KMS-11 (cell line): ENCODE results near the gene CCDC170.

Source experiments
- H2AFZ ChIP-seq: fragments of 200-600 bp; sonication (generic); 2 replicates; pipeline ENCODE4 v1.6.1; 2016; ENCODE audit warnings: antibody characterized with exemption, mixed run types, low read depth
- H3K27ac ChIP-seq: fragments of 200-600 bp; sonication (generic); 2 replicates; pipeline ENCODE4 v1.6.1; 2016; ENCODE audit warnings: mild to moderate bottlenecking, mixed run types
- H3K27me3 ChIP-seq: fragments of 200-600 bp; sonication (generic); 2 replicates; pipeline ENCODE4 v1.6.1; 2017; ENCODE audit warnings: mild to moderate bottlenecking, low read depth, mixed run types, moderate library complexity; ENCODE audit not compliant: insufficient read depth
- H3K36me3 ChIP-seq: fragments of 200-600 bp; sonication (generic); 2 replicates; pipeline ENCODE4 v1.6.1; 2017; ENCODE audit warnings: mild to moderate bottlenecking, mixed run types; ENCODE audit not compliant: insufficient read depth
- H3K4me1 ChIP-seq: fragments of 200-600 bp; sonication (generic); 2 replicates; pipeline ENCODE4 v1.6.1; 2016; ENCODE audit warnings: mild to moderate bottlenecking, low read depth, mixed run types; ENCODE audit not compliant: poor library complexity, severe bottlenecking
- H3K4me2 ChIP-seq: fragments of 200-600 bp; sonication (generic); 2 replicates; pipeline ENCODE4 v1.7.0; 2016; ENCODE audit warnings: mild to moderate bottlenecking, mixed run types
- H3K4me3 ChIP-seq: fragments of 200-600 bp; sonication (generic); IDR thresholded peaks from 2 replicates; pipeline ENCODE4 v1.6.1; 2017; ENCODE audit warnings: low read depth, low read length, mixed read lengths; ENCODE audit not compliant: insufficient read depth
- H3K79me2 ChIP-seq: fragments of 200-600 bp; sonication (generic); 2 replicates; pipeline ENCODE4 v1.6.1; 2016; ENCODE audit warnings: low read depth, mixed run types; ENCODE audit not compliant: insufficient read depth
- H3K9ac ChIP-seq: fragments of 200-600 bp; sonication (generic); 2 replicates; pipeline ENCODE4 v1.6.1; 2016; ENCODE audit warnings: mild to moderate bottlenecking, mixed run types
- H4K20me1 ChIP-seq: fragments of 200-600 bp; sonication (generic); 2 replicates; pipeline ENCODE4 v1.6.1; 2016; ENCODE audit warnings: mild to moderate bottlenecking, mixed run types; ENCODE audit not compliant: insufficient read depth
- TF ChIP-seq, protein P1 (sequence below): fragments of 200-600 bp; sonication (generic); conservative IDR thresholded peaks from 2 replicates; pipeline ENCODE4 v1.6.1; 2017; ENCODE audit warnings: low read depth, mild to moderate bottlenecking, antibody characterized with exemption, low read length, moderate library complexity, mixed read lengths

The CCDC170 gene

DNA sequence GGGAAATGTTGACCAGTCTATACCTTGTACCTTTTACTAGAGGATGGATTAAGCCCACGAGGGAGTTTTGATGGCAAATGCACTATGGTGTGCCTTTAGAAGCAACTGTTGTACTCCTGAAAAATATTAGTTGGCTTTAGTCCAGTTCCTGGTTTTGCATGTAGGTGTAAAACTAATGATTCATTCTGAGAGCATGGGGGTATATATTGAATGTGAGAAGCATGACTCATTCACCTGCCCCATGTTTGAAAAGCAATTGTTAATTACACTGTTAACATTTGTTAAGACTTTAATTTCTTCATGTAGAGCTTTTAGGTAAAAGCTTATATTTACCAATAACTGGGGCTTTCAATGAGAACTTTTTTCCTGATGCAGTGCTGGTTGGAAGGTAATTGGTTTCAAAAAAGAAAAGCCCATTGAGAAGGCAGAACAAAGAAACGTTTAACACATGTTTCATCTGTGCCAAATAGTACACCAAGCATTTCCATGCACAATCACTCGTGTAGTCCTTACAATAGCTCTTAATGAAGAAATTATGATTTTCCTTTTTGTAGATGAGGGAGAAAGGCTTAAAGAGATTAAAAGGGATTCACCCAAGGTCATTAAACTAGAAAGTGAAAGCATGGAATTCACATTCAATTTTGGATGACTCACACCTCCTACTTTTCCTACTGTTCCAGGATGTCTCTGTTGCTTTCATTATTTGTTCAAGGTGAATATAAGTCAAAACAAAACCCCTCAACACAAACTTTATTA lies 134.1 kb downstream of the CCDC170 start:
- H3K9ac ChIP-seq, result no peak overlapping the region
- H3K27me3 ChIP-seq, result no peaks in the 10 kb centered on the region
- H3K4me2 ChIP-seq, result no peak overlapping the region
- no peaks in the 10 kb centered on the region for H4K20me1 ChIP-seq
- TF ChIP-seq, protein P1, sequence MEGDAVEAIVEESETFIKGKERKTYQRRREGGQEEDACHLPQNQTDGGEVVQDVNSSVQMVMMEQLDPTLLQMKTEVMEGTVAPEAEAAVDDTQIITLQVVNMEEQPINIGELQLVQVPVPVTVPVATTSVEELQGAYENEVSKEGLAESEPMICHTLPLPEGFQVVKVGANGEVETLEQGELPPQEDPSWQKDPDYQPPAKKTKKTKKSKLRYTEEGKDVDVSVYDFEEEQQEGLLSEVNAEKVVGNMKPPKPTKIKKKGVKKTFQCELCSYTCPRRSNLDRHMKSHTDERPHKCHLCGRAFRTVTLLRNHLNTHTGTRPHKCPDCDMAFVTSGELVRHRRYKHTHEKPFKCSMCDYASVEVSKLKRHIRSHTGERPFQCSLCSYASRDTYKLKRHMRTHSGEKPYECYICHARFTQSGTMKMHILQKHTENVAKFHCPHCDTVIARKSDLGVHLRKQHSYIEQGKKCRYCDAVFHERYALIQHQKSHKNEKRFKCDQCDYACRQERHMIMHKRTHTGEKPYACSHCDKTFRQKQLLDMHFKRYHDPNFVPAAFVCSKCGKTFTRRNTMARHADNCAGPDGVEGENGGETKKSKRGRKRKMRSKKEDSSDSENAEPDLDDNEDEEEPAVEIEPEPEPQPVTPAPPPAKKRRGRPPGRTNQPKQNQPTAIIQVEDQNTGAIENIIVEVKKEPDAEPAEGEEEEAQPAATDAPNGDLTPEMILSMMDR, result no peak
- H3K4me1 ChIP-seq, result peaks cover 2% of the 10 kb centered on the region
- H3K27ac ChIP-seq, result no peak overlapping the region
- H2AFZ ChIP-seq, result no peak overlapping the region
- H3K4me3 ChIP-seq, result no peak overlapping the region
- no peaks in the 10 kb centered on the region for H3K36me3 ChIP-seq
- no peaks in the 10 kb centered on the region for H3K79me2 ChIP-seq

DNA sequence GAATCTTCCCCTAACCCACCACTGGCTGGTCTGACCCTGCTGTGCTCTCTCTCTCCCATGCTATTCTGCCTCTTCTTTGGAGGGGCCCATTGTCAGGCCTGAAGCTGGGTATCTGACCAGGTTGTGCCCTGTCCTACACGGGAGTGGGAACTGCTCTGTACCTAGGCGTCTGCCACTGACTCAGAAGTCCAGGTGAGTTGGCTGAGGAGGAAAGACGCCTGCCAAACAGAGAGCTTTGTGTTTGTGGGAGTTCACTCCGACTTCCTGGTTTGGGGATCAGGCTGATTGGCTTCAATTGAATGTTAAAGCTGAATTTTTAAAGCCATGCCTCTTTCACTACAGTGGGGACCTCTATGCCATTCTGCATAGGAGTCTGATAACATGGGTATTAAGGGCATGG lies 136.0 kb downstream of the CCDC170 start:
- no peak overlapping the region for H3K4me2 ChIP-seq
- H4K20me1 ChIP-seq, result no peaks in the 10 kb centered on the region
- H3K36me3 ChIP-seq, result no peaks in the 10 kb centered on the region
- no peak overlapping the region for H2AFZ ChIP-seq
- no peaks in the 10 kb centered on the region for H3K79me2 ChIP-seq
- H3K27me3 ChIP-seq, result no peaks in the 10 kb centered on the region
- no peak overlapping the region for H3K4me3 ChIP-seq
- H3K27ac ChIP-seq, result no peak overlapping the region
- H3K9ac ChIP-seq, result no peak overlapping the region
- H3K4me1 ChIP-seq, result peaks cover 2% of the 10 kb centered on the region
- TF ChIP-seq, protein P1, result no peak

DNA sequence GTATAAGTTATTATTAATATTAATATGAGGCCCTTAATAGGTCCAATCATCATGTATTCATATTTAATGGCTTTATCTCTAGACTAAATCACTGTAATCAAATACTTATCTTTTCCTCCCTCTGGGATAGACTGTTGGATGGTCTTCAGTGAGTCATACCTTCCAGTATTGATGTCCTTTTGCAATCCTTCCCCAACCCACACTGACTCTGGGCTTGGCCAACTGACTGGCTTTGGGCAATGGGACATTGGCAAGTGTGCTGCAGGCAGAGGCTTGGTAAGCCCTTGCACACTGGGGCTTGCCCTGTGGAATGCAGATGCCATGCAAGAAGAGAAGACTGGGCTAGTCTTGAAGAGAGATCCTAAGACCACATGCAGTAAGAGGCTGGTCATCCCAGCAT lies 136.6 kb downstream of the CCDC170 start:
- H3K27ac ChIP-seq, result no peak overlapping the region
- H3K27me3 ChIP-seq, result no peaks in the 10 kb centered on the region
- TF ChIP-seq, protein P1, result no peak
- H3K79me2 ChIP-seq, result no peaks in the 10 kb centered on the region
- no peak overlapping the region for H2AFZ ChIP-seq
- H3K4me2 ChIP-seq, result no peak overlapping the region
- no peaks in the 10 kb centered on the region for H3K36me3 ChIP-seq
- H3K4me1 ChIP-seq, result peaks cover 2% of the 10 kb centered on the region
- H3K4me3 ChIP-seq, result no peak overlapping the region
- H3K9ac ChIP-seq, result no peak overlapping the region
- H4K20me1 ChIP-seq, result no peaks in the 10 kb centered on the region

DNA sequence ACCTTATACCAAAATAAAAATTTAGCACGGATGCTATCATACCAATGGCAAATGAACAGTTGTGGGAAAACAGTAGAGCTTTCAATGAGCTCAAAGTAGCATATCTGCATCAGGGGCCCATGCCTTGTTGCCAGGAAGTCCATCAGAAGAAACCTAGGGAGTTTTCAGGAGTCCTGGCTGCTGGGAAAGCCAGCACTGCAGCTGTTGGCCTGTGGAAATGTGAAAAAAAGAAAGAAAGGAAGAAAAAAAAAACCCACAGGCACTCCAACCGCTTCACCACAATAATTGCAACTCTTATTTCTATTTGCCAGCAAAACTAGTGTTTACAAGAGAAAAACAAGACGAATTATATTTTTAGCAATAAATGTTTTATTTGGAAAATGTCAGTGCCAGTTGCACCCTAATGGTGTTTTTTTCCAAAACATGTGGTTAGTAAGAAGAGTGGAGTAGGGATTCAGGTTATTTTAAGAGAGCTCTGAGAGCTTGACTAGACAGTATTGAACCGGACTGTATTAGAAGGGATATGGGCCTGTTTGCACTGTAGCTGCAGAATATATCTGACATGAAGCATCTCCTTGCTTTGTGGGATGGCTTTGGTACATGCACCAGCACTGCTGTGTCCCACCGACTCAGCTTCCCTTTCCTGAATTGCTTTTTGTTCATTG lies 137.3 kb downstream of the CCDC170 start:
- TF ChIP-seq, protein P1, result no peak
- Histone ChIP-seq H3K27ac (no peak overlapping the region), H3K36me3 (no peaks in the 10 kb centered on the region), H3K4me1 (peaks cover 2% of the 10 kb centered on the region), H3K9ac (no peak overlapping the region), H3K4me2 (no peak overlapping the region), H3K79me2 (no peaks in the 10 kb centered on the region), H4K20me1 (no peaks in the 10 kb centered on the region), H3K27me3 (no peaks in the 10 kb centered on the region), H3K4me3 (no peak overlapping the region), H2AFZ (no peak overlapping the region)
